ENCODE data around the gene AP2A1.

AP2A1 gene

DNA sequence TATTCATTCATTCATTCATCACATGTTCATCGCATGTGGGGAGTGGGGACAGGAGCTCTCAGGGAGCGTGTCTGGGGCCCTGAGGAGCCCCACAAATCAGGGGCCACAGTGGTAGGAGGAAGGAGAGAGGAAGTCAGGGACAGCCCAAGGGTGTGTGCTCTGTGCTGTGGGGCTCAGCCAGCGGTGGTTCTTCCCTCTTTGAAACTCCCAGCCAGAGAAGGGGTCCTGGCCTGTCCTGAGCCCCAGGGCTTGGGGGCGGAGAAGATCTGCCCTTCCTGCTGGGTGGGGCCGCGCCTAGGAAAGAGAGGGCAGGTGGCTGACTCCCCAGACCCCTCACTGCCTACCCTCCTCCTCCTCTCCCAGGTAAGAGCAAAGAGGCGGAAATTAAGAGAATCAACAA lies 14.6 kb downstream of the AP2A1 start:
- TF ChIP-seq Cebpa-rat (IDR thresholded peaks at IDR 0.05) = no peak
- H3K27ac ChIP-seq = peak overlapping the region in 6 of 11 experiments; percentile 3 to 72 (median 48); a peak in 10 of 22 replicates
- peak overlapping the region in 4 of 11 experiments; percentile 57 to 84 (median 80); a peak in 6 of 22 replicates for H3K4me2 ChIP-seq
- no peaks in the 10 kb centered on the region for H3K27me3 ChIP-seq
- H4K20me1 ChIP-seq = peaks cover 5 to 44% (median 33%) of the 10 kb centered on the region in 11 experiments; a peak in 17 of 22 replicates
- H3K36me3 ChIP-seq = peaks cover 43 to 65% (median 47%) of the 10 kb centered on the region in 11 experiments
- H3K9ac ChIP-seq = peak overlapping the region in 4 of 11 experiments; percentile 38 to 65 (median 48); a peak in 6 of 22 replicates
- H3K4me1 ChIP-seq = peaks cover 8 to 44% (median 19%) of the 10 kb centered on the region in 10 experiments; a peak in 18 of 20 replicates
- peaks cover 0 to 10% (median 0%) of the 10 kb centered on the region in 11 experiments; a peak in 2 of 22 replicates for H3K9me3 ChIP-seq (replicated peaks in 1 of 11)
- no peak overlapping the region for H3K4me3 ChIP-seq

DNA sequence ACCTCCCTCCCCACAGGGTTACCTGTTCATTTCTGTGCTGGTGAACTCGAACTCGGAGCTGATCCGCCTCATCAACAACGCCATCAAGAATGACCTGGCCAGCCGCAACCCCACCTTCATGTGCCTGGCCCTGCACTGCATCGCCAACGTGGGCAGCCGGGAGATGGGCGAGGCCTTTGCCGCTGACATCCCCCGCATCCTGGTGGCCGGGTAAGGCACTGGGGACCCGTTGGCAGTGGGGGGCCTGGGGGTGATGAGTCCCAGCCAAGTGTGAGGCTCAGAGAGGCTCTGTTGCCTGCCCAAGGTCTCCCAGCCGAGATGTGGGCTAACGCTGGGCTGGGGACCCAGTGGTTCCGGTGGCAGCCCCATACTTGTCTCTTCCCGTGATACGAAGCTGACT lies 15.7 kb downstream of the AP2A1 start:
- Histone ChIP-seq H3K4me3 (no peak overlapping the region), H3K36me3 (peaks cover 48 to 70% (median 53%) of the 10 kb centered on the region in 11 experiments), H3K27ac (peak overlapping the region in 1 of 11 experiments; percentile 29; a peak in 1 of 22 replicates), H3K9ac (no peak overlapping the region), H4K20me1 (peaks cover 0 to 45% (median 32%) of the 10 kb centered on the region in 11 experiments; a peak in 16 of 22 replicates), H3K9me3 (replicated peaks in 1 of 11) (peaks cover 0 to 10% (median 0%) of the 10 kb centered on the region in 11 experiments; a peak in 2 of 22 replicates), H3K27me3 (no peaks in the 10 kb centered on the region), H3K4me1 (peaks cover 8 to 44% (median 19%) of the 10 kb centered on the region in 10 experiments; a peak in 18 of 20 replicates), H3K4me2 (no peak overlapping the region)
- TF ChIP-seq Cebpa-rat (IDR thresholded peaks at IDR 0.05) = no peak

DNA sequence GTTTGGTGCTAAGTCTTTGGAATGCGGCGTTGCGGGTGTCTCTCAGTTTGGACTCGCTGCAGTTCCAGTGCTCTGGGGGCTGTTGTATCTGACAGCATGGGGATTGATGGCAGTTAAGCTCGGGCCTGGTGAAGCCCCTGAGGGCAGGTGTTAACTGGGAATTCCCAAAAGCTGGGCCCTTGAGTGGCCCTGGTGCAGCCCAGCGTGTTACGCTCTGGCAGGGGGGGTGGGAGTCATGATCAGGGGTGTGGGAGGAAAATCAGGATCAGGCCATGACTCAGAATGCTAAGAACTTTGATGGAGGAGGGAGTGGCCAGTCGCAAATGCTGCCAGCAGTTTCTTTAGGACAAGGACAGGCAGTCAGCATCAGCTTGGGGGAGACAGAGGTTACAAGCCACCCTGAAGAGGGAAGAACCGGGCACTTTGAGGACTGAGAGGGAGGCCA lies 19.6 kb downstream of the AP2A1 start:
- Histone ChIP-seq H3K4me3 (no peak overlapping the region), H4K20me1 (peaks cover 7 to 57% (median 40%) of the 10 kb centered on the region in 11 experiments; a peak in 18 of 22 replicates), H3K27me3 (no peaks in the 10 kb centered on the region), H3K36me3 (peaks cover 78 to 98% (median 90%) of the 10 kb centered on the region in 11 experiments), H3K9ac (no peak overlapping the region), H3K4me1 (peaks cover 0 to 10% (median 3%) of the 10 kb centered on the region in 10 experiments; a peak in 10 of 20 replicates), H3K9me3 (replicated peaks in 1 of 11) (peaks cover 0 to 10% (median 0%) of the 10 kb centered on the region in 11 experiments; a peak in 2 of 22 replicates), H3K4me2 (no peak overlapping the region), H3K27ac (no peak overlapping the region)
- TF ChIP-seq Cebpa-rat (IDR thresholded peaks at IDR 0.05) = no peak

DNA sequence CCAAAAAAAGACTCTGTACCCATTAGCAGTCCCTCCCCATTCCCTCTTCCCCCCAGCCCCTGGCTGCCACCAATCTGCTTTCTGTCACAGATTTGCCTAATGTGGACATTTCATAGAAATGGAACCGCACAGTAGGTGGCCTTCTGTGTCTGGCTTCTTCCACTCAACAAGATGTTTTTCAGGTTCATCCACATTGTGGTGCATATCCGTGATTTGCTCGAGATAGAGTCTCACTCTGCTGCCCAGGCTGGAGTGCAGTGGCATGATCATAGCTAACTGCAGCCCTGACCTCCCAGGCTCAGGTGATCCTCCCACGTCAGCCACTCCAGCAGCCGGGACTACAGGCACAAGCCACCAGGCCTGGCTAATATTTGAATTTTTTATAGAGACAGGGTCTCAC lies 20.9 kb downstream of the AP2A1 start:
- Histone ChIP-seq H3K9me3 (replicated peaks in 1 of 11) (peaks cover 0 to 9% (median 0%) of the 10 kb centered on the region in 11 experiments; a peak in 2 of 22 replicates), H3K36me3 (peaks cover 86 to 100% (median 94%) of the 10 kb centered on the region in 11 experiments), H3K4me1 (peaks cover 0 to 3% (median 0%) of the 10 kb centered on the region in 10 experiments; a peak in 1 of 20 replicates), H3K4me3 (no peak overlapping the region), H4K20me1 (peaks cover 7 to 66% (median 42%) of the 10 kb centered on the region in 11 experiments; a peak in 17 of 22 replicates), H3K9ac (no peak overlapping the region), H3K27me3 (no peaks in the 10 kb centered on the region), H3K4me2 (no peak overlapping the region), H3K27ac (no peak overlapping the region)
- no peak for TF ChIP-seq Cebpa-rat (IDR thresholded peaks at IDR 0.05)

DNA sequence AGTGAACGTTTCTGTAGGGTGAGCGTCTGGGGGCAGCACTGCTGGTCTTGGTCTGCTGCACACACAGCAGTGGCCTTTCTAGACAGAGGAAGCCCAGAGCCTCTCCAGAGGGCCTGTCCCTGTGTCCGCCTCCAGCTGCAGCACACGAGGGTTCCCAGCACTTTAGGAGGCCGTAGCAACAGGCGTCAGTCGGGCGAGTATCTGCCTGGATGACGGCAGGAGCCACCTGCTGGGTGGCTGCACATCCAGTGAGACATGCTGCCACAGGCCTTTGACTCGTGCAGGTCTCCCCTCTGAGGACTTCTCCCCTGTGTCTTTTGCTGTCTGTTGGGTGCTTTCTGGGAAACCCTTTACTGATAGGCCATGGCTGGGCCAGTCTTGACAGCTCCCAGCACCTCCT lies 22.1 kb downstream of the AP2A1 start:
- no peaks in the 10 kb centered on the region for H3K27me3 ChIP-seq
- no peak overlapping the region for H3K4me2 ChIP-seq
- no peak overlapping the region for H3K9ac ChIP-seq
- TF ChIP-seq Cebpa-rat (IDR thresholded peaks at IDR 0.05) = no peak
- peaks cover 85 to 100% (median 94%) of the 10 kb centered on the region in 11 experiments for H3K36me3 ChIP-seq
- H3K9me3 ChIP-seq (replicated peaks in 1 of 11) = no peaks in the 10 kb centered on the region
- no peak overlapping the region for H3K27ac ChIP-seq
- H4K20me1 ChIP-seq = peaks cover 7 to 75% (median 42%) of the 10 kb centered on the region in 11 experiments; a peak in 17 of 22 replicates
- H3K4me1 ChIP-seq = peaks cover 0 to 3% (median 0%) of the 10 kb centered on the region in 10 experiments; a peak in 1 of 20 replicates
- no peak overlapping the region for H3K4me3 ChIP-seq

DNA sequence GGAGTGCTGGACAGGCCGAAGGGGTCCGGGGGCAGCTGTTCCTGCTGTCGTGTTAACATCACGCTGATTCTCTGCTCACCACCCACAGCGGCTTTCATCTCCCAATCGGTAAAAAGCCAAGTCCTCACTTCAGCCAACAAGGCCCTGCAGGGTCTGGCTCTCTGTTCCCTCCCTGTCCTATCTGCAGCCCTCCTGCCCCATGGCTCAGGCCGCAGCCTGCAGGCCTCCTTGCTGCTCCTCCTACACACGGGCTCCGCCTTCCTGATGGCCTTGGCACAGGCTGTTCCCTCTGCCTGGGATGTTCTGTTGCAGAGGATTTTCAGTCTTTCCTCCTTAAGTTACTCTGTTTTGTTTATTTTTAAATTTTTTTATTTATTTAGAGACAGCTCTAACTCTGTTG lies 24.1 kb downstream of the AP2A1 start:
- H4K20me1 ChIP-seq = peaks cover 7 to 78% (median 42%) of the 10 kb centered on the region in 11 experiments; a peak in 17 of 22 replicates
- H3K27ac ChIP-seq = no peak overlapping the region
- no peaks in the 10 kb centered on the region for H3K27me3 ChIP-seq
- H3K4me2 ChIP-seq = no peak overlapping the region
- no peak overlapping the region for H3K4me3 ChIP-seq
- H3K36me3 ChIP-seq = peaks cover 83 to 100% (median 96%) of the 10 kb centered on the region in 11 experiments
- no peak overlapping the region for H3K9ac ChIP-seq
- no peaks in the 10 kb centered on the region for H3K9me3 ChIP-seq (replicated peaks in 1 of 11)
- H3K4me1 ChIP-seq = peaks cover 0 to 3% (median 0%) of the 10 kb centered on the region in 10 experiments; a peak in 1 of 20 replicates
- no peak for TF ChIP-seq Cebpa-rat (IDR thresholded peaks at IDR 0.05)

DNA sequence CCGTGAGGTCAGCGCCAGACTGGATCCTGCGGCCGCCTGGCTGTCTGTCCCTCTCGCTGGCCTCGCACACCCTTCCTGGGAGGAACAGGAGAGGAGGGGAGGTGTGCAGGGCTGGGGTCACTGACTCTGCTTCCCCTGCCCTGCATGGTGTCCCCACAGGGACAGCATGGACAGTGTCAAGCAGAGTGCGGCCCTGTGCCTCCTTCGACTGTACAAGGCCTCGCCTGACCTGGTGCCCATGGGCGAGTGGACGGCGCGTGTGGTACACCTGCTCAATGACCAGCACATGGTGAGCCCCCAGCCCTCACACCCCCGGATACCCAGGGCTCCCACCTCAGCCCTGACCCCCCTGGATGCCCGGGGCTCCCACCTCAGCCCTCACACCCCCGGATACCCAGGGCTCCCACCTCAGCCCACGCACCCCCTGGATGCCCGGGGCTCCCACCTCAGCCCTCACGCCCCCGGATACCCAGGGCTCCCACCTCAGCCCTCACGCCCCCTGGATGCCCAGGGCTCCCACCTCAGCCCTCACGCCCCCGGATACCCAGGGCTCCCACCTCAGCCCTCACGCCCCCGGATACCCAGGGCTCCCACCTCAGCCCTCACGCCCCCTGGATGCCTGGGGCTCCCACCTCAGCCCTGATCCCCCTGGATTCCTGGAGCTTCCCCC lies 25.1 kb downstream of the AP2A1 start:
- H3K4me2 ChIP-seq = no peak overlapping the region
- peaks cover 0 to 3% (median 0%) of the 10 kb centered on the region in 10 experiments; a peak in 1 of 20 replicates for H3K4me1 ChIP-seq
- H3K4me3 ChIP-seq = no peak overlapping the region
- peaks cover 84 to 100% (median 96%) of the 10 kb centered on the region in 11 experiments for H3K36me3 ChIP-seq
- no peak for TF ChIP-seq Cebpa-rat (IDR thresholded peaks at IDR 0.05)
- H3K9ac ChIP-seq = no peak overlapping the region
- no peaks in the 10 kb centered on the region for H3K27me3 ChIP-seq
- H4K20me1 ChIP-seq = peaks cover 7 to 79% (median 37%) of the 10 kb centered on the region in 11 experiments; a peak in 18 of 22 replicates
- no peak overlapping the region for H3K27ac ChIP-seq
- no peaks in the 10 kb centered on the region for H3K9me3 ChIP-seq (replicated peaks in 1 of 11)

DNA sequence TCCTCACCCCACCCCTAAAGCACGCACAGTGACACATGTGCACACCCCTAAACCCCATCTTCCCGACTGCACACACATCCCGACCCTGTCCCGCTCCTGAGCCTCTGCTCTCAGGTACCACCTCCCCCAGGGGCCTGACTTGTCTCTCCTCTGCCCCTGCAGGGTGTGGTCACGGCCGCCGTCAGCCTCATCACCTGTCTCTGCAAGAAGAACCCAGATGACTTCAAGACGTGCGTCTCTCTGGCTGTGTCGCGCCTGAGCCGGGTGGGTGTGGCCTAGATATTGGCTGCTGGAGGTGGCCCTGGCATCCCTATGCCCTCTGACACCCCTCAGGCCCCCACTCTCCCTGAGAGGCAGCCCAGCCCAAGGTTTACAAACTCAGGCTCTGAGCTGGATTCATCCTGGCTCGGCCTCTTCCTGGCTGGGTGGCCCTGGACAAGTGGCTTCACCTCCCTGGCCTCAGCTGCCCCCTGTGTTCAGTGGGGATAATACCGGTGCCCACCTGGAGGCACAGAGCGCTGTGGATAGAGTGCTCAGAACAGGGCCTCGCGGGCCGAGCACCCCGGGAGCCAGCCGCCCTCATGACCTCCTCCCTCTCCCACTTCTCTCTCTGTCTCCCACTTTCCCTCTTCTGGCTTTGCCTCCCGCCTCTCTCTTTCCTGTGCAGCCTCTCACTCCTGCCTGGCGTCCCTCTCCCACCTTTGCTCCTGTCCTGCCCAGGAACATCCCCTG lies 26.2 kb downstream of the AP2A1 start:
- Histone ChIP-seq H3K9ac (no peak overlapping the region), H3K4me2 (no peak overlapping the region), H3K9me3 (replicated peaks in 1 of 11) (no peaks in the 10 kb centered on the region), H3K36me3 (peaks cover 84 to 100% (median 98%) of the 10 kb centered on the region in 11 experiments), H3K4me3 (no peak overlapping the region), H4K20me1 (peaks cover 7 to 75% (median 35%) of the 10 kb centered on the region in 11 experiments; a peak in 18 of 22 replicates), H3K4me1 (peaks cover 0 to 3% (median 0%) of the 10 kb centered on the region in 10 experiments; a peak in 1 of 20 replicates), H3K27ac (no peak overlapping the region), H3K27me3 (no peaks in the 10 kb centered on the region)
- no peak for TF ChIP-seq Cebpa-rat (IDR thresholded peaks at IDR 0.05)

DNA sequence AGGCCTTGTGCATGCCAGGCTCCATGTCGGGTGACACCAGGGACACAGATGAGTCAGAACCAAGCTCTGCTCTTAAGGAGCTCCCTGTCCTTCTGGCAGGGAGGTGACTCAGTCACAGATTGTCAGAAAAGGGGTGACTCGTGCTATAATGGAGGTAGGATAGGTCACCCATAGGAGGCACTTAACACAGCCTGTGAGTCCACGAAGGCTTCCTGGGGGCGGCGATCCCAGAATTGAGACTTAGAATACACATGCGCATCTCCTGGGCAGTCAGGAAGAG lies 26.7 kb downstream of the AP2A1 start:
- no peak overlapping the region for H3K4me3 ChIP-seq
- H3K4me1 ChIP-seq = peaks cover 0 to 3% (median 0%) of the 10 kb centered on the region in 10 experiments; a peak in 1 of 20 replicates
- H3K27me3 ChIP-seq = no peaks in the 10 kb centered on the region
- no peaks in the 10 kb centered on the region for H3K9me3 ChIP-seq (replicated peaks in 1 of 11)
- H3K4me2 ChIP-seq = no peak overlapping the region
- peaks cover 7 to 75% (median 30%) of the 10 kb centered on the region in 11 experiments; a peak in 18 of 22 replicates for H4K20me1 ChIP-seq
- peaks cover 84 to 100% (median 98%) of the 10 kb centered on the region in 11 experiments for H3K36me3 ChIP-seq
- no peak overlapping the region for H3K27ac ChIP-seq
- TF ChIP-seq Cebpa-rat (IDR thresholded peaks at IDR 0.05) = no peak
- no peak overlapping the region for H3K9ac ChIP-seq

Measured in BLaER1 treated with 17β-estradiol and CSF1 and Interleukin-3, amounts not matched to agents 10 nM and 100 nM (cell line).